Measurements from ENCODE around the gene ZNF680.
"Not testable (repeated sequence)": the region's sequence is repeated elsewhere in the genome, so short reads cannot be mapped to it uniquely, and the experiment has no call there.

The ZNF680 gene

GRCh38 chr7:64555046-64555445 is 7.8 kb downstream of the ZNF680 start:
- no peak for DNase-seq (ENCODE audit: low read depth in 2 of 2)

- DNase-seq (ENCODE audit: low read depth in 2 of 2): not testable (repeated sequence)
Observed at GRCh38 chr7:64554188-64554587, 8.7 kb downstream of the ZNF680 start.

GRCh38 chr7:64551375-64552142 is 11.3 kb downstream of the ZNF680 start:
- DNase-seq (ENCODE audit: low read depth in 2 of 2): no peak

GRCh38 chr7:64544010-64544409 is 18.9 kb downstream of the ZNF680 start:
- no peak for DNase-seq (ENCODE audit: low read depth in 2 of 2)

- DNase-seq (ENCODE audit: low read depth in 2 of 2): no peak
Observed at GRCh38 chr7:64541438-64542359, 21.2 kb downstream of the ZNF680 start.

- no peak for DNase-seq (ENCODE audit: low read depth in 2 of 2)
Observed at GRCh38 chr7:64533756-64534155, 29.1 kb downstream of the ZNF680 start.

- no peak for DNase-seq (ENCODE audit: low read depth in 2 of 2)
Observed at GRCh38 chr7:64528770-64529169, 34.1 kb downstream of the ZNF680 start.

GRCh38 chr7:64521409-64521984 is 41.4 kb downstream of the ZNF680 start:
- no peak for DNase-seq (ENCODE audit: low read depth in 2 of 2)

GRCh38 chr7:64516451-64516850 is 46.4 kb downstream of the ZNF680 start:
- DNase-seq (ENCODE audit: low read depth in 2 of 2): no peak

GRCh38 chr7:64515781-64516180 is 47.1 kb downstream of the ZNF680 start:
- no peak for DNase-seq (ENCODE audit: low read depth in 2 of 2)

- no peak for DNase-seq (ENCODE audit: low read depth in 2 of 2)
Observed at GRCh38 chr7:64515330-64515729, 47.5 kb downstream of the ZNF680 start.

GRCh38 chr7:64509583-64509982 is 53.3 kb downstream of the ZNF680 start:
- no peak for DNase-seq (ENCODE audit: low read depth in 2 of 2)

- no peak for DNase-seq (ENCODE audit: low read depth in 2 of 2)
Observed at GRCh38 chr7:64504581-64505120, 58.2 kb downstream of the ZNF680 start.

- DNase-seq (ENCODE audit: low read depth in 2 of 2): no peak
Observed at GRCh38 chr7:64498270-64498669, 64.6 kb downstream of the ZNF680 start.

GRCh38 chr7:64494912-64495461 is 67.9 kb downstream of the ZNF680 start:
- DNase-seq (ENCODE audit: low read depth in 2 of 2): no peak

GRCh38 chr7:64485623-64486022 is 77.2 kb downstream of the ZNF680 start:
- no peak for DNase-seq (ENCODE audit: low read depth in 2 of 2)
